Naive thymus-derived CD4-positive, alpha-beta T cell (primary cell): ENCODE data around the gene TMEM53. TPM values are rescaled to one million over a fixed set of nuclear protein-coding genes. Genes with fewer than 3 reads are reported as not detected.
A peak's percentile ranks its signal among the peaks of the same experiment; 100 is the strongest.
"Not testable (repeated sequence)": the region's sequence is repeated elsewhere in the genome, so short reads cannot be mapped to it uniquely, and the experiment has no call there.

ENCODE experiments used
- ATAC-seq: fragments of 150-1000 bp; cut with Tn5 transposase; 2 replicates; pipeline ENCODE4 v1.10.0; 2021; ENCODE audit warnings: mild to moderate bottlenecking, moderate library complexity
- CTCF ChIA-PET: fragments of 350-600 bp; sonication (Branson Sonifier 250); formaldehyde crosslinking; loops from one replicate; lab custom pipeline; 2021; ENCODE audit warnings: antibody characterized with exemption; lab: Charles Lee
- POLR2A ChIA-PET: fragments of 350-600 bp; sonication (Branson Sonifier 250); formaldehyde crosslinking; loops from one replicate; lab custom pipeline; 2021; ENCODE audit warnings: antibody characterized with exemption, inconsistent platforms; lab: Charles Lee
- DNase-seq, 9 donors: peaks; one replicate each; pipeline versions ENCODE4 v3.0.0 to v3.0.0-alpha.2; 2020 to 2022; ENCODE audit warnings: mixed read lengths in 1 of 9
- H3K27ac ChIP-seq: one replicate; pipeline ENCODE4 v1.7.0; 2013; ENCODE audit warnings: mild to moderate bottlenecking, low read depth, low read length, moderate library complexity
- H3K27me3 ChIP-seq, 2 donors: one replicate each; pipeline ENCODE4 v1.7.0; 2013; ENCODE audit warnings: low read length in 2 of 2, mild to moderate bottlenecking in 2 of 2, moderate library complexity in 2 of 2; ENCODE audit not compliant: control insufficient read depth in 2 of 2, insufficient read depth in 2 of 2
- H3K36me3 ChIP-seq, 3 experiments: 1 replicate in 2 of 3; 2 replicates in 1 of 3; pipeline ENCODE4 v1.7.0; 2013; ENCODE audit warnings: low read length in 3 of 3, mild to moderate bottlenecking in 3 of 3, moderate library complexity in 1 of 3; ENCODE audit not compliant: insufficient read depth in 3 of 3, control insufficient read depth in 2 of 3
- H3K4me1 ChIP-seq, 2 donors: one replicate each; pipeline ENCODE4 v1.7.0; 2013; ENCODE audit warnings: low read length in 2 of 2, mild to moderate bottlenecking in 2 of 2, moderate library complexity in 1 of 2; ENCODE audit not compliant: control insufficient read depth in 2 of 2, insufficient read depth in 2 of 2
- H3K4me3 ChIP-seq: 2 replicates; pipeline ENCODE4 v1.7.0; 2013; ENCODE audit warnings: mild to moderate bottlenecking, low read length
- H3K9me3 ChIP-seq, 3 experiments: 1 replicate in 2 of 3; 2 replicates in 1 of 3; pipeline ENCODE4 v1.7.0; 2013; ENCODE audit warnings: low read length in 3 of 3; ENCODE audit not compliant: control insufficient read depth in 2 of 3
- H3K27ac Mint-ChIP-seq, 9 donors: one replicate each; pipeline ENCODE4 v1.8.0; 2020 to 2022; ENCODE audit warnings: mixed read lengths in 9 of 9, mild to moderate bottlenecking in 8 of 9, moderate library complexity in 5 of 9, inconsistent platforms in 2 of 9
- H3K27me3 Mint-ChIP-seq, 5 donors: one replicate each; pipeline ENCODE4 v1.8.0; 2021 to 2022; ENCODE audit warnings: mixed read lengths in 5 of 5, mild to moderate bottlenecking in 1 of 5
- H3K36me3 Mint-ChIP-seq, 5 donors: one replicate each; pipeline ENCODE4 v1.8.0; 2020 to 2022; ENCODE audit warnings: mixed read lengths in 5 of 5, mild to moderate bottlenecking in 3 of 5, inconsistent platforms in 1 of 5
- H3K4me1 Mint-ChIP-seq, 7 donors: one replicate each; pipeline ENCODE4 v1.8.0; 2020 to 2022; ENCODE audit warnings: mixed read lengths in 7 of 7, mild to moderate bottlenecking in 3 of 7, inconsistent platforms in 1 of 7
- H3K4me3 Mint-ChIP-seq, 10 donors: one replicate each; pipeline ENCODE4 v1.8.0; 2020 to 2022; ENCODE audit warnings: mild to moderate bottlenecking in 10 of 10, mixed read lengths in 10 of 10, moderate library complexity in 6 of 10, inconsistent platforms in 2 of 10
- H3K9me3 Mint-ChIP-seq, 11 donors: one replicate each; pipeline ENCODE4 v1.8.0; 2020 to 2022; ENCODE audit warnings: mixed read lengths in 11 of 11, mild to moderate bottlenecking in 4 of 11, inconsistent platforms in 1 of 11, moderate library complexity in 1 of 11
- intact Hi-C, 2 donors: fragments of 100-400 bp; cut with micrococcal nuclease; formaldehyde crosslinking; loops; one replicate each; pipeline ENCODE4 v1.15.1; 2023
- polyA plus RNA-seq, 2 donors: library from polyadenylated mRNA; unstranded; fragments of 300-500 nt; fragmentation: Illumina TruSeq; gene quantifications; one replicate each; pipeline ENCODE4 v1.2.3, GENCODE V29; 2021
- total RNA-seq, 6 experiments: library from RNA in 5 of 6; stranded (reverse) in 5 of 6; gene quantifications; 1 replicate in 5 of 6; 2 replicates in 1 of 6; pipeline ENCODE4 v1.2.3 and lab custom pipeline; 2021 to 2026

TMEM53 gene
- total and polyA plus RNA-seq, 7 experiments from 2014 or later, result 1.6 to 3.5 (median 2.9) TPM

- Mint-ChIP-seq H3K27me3 (peaks cover 0 to 4% (median 0%) of the 10 kb centered on the region in 5 donors), H3K27ac (peak overlapping the region in 1 of 9 donors; percentile 38), H3K36me3 (peaks cover 0 to 3% (median 0%) of the 10 kb centered on the region in 5 donors), H3K4me3 (no peak overlapping the region), H3K4me1 (peaks cover 6 to 15% (median 12%) of the 10 kb centered on the region in 7 donors), H3K9me3 (peaks cover 0 to 1% (median 0%) of the 10 kb centered on the region in 11 donors)
- ATAC-seq, result no peak
- Histone ChIP-seq H3K9me3 (no peaks in the 10 kb centered on the region), H3K27ac (no peak overlapping the region), H3K4me3 (no peak overlapping the region), H3K36me3 (no peaks in the 10 kb centered on the region), H3K4me1 (peaks cover 0 to 8% of the 10 kb centered on the region in 2 donors), H3K27me3 (no peaks in the 10 kb centered on the region)
- DNase-seq, result no peak
- intact Hi-C loops, result no loop called here
- CTCF ChIA-PET, result interaction anchor here (1.1 to 2.3 kb wide), 3 partner anchors 9 to 13 kb away, joined by 3 to 8 read pairs (median 3); no protein-coding TSS in a partner anchor
- POLR2A ChIA-PET, result interaction anchor here (1.1 to 2.2 kb wide), 4 partner anchors 10 to 69 kb away, joined by 3 to 14 read pairs (median 4); partner anchors contain the start of genes RNU5D-1 and RPS8
Observed at GRCh38 chr1:44705938-44706337, 31.7 kb upstream of the TMEM53 start.

GRCh38 chr1:44705470-44705869 is 31.2 kb upstream of the TMEM53 start:
- Mint-ChIP-seq H3K27ac (peak overlapping the region in 1 of 9 donors; percentile 74), H3K4me1 (peaks cover 6 to 15% (median 12%) of the 10 kb centered on the region in 7 donors), H3K36me3 (peaks cover 0 to 3% (median 0%) of the 10 kb centered on the region in 5 donors), H3K4me3 (no peak overlapping the region), H3K27me3 (no peaks in the 10 kb centered on the region), H3K9me3 (peaks cover 0 to 1% (median 0%) of the 10 kb centered on the region in 11 donors)
- no peak overlapping the region for H3K27ac ChIP-seq
- ChIA-PET POLR2A (interaction anchor here (1.1 to 2.2 kb wide), 3 partner anchors 9 to 25 kb away, joined by 3 to 14 read pairs (median 4); partner anchors contain the start of gene RNU5D-1), CTCF (interaction anchor here (2.3 kb wide), 1 partner anchor 8 kb away, joined by 8 read pairs; no protein-coding TSS in a partner anchor)
- H3K9me3 ChIP-seq, result no peaks in the 10 kb centered on the region
- DNase-seq, result no peak
- no peak for ATAC-seq
- intact Hi-C loops, result no loop called here
- no peaks in the 10 kb centered on the region for H3K27me3 ChIP-seq
- peaks cover 0 to 8% of the 10 kb centered on the region in 2 donors for H3K4me1 ChIP-seq
- no peaks in the 10 kb centered on the region for H3K36me3 ChIP-seq
- H3K4me3 ChIP-seq, result no peak overlapping the region

- Mint-ChIP-seq H3K4me3 (no peak overlapping the region), H3K27me3 (no peaks in the 10 kb centered on the region), H3K27ac (no peak overlapping the region), H3K36me3 (peaks cover 0 to 3% (median 0%) of the 10 kb centered on the region in 5 donors), H3K4me1 (peaks cover 9 to 15% (median 15%) of the 10 kb centered on the region in 7 donors), H3K9me3 (no peaks in the 10 kb centered on the region)
- Histone ChIP-seq H3K27me3 (no peaks in the 10 kb centered on the region), H3K9me3 (no peaks in the 10 kb centered on the region), H3K27ac (no peak overlapping the region), H3K36me3 (no peaks in the 10 kb centered on the region), H3K4me3 (no peak overlapping the region), H3K4me1 (peaks cover 6 to 13% of the 10 kb centered on the region in 2 donors)
- POLR2A ChIA-PET, result no interaction called here
- no peak for ATAC-seq
- CTCF ChIA-PET, result interaction anchor here (0.6 kb wide), 1 partner anchor 28 kb away, joined by 3 read pairs; no protein-coding TSS in a partner anchor
- intact Hi-C loops, result no loop called here
- DNase-seq, result no peak
Observed at GRCh38 chr1:44701141-44701573, 26.9 kb upstream of the TMEM53 start.

- DNase-seq (no peak), ATAC-seq (no peak)
- no peak overlapping the region for H3K4me3 Mint-ChIP-seq
- no peak overlapping the region for H3K27ac Mint-ChIP-seq
- no peak overlapping the region for H3K27ac ChIP-seq
- H3K36me3 Mint-ChIP-seq, result peaks cover 0 to 3% (median 0%) of the 10 kb centered on the region in 5 donors
- no peak overlapping the region for H3K4me3 ChIP-seq
- peaks cover 13 to 21% (median 17%) of the 10 kb centered on the region in 7 donors for H3K4me1 Mint-ChIP-seq
- ChIA-PET POLR2A (no interaction called here), CTCF (interaction anchor here (0.6 to 0.7 kb wide), 2 partner anchors 22 to 28 kb away, joined by 3 read pairs; no protein-coding TSS in a partner anchor)
- peaks cover 6 to 15% of the 10 kb centered on the region in 2 donors for H3K4me1 ChIP-seq
- H3K27me3 ChIP-seq, result no peaks in the 10 kb centered on the region
- H3K36me3 ChIP-seq, result no peaks in the 10 kb centered on the region
- no peaks in the 10 kb centered on the region for H3K9me3 ChIP-seq
- H3K9me3 Mint-ChIP-seq, result no peaks in the 10 kb centered on the region
- intact Hi-C loops, result no loop called here
- no peaks in the 10 kb centered on the region for H3K27me3 Mint-ChIP-seq
Observed at GRCh38 chr1:44700573-44700972, 26.3 kb upstream of the TMEM53 start.

DNA sequence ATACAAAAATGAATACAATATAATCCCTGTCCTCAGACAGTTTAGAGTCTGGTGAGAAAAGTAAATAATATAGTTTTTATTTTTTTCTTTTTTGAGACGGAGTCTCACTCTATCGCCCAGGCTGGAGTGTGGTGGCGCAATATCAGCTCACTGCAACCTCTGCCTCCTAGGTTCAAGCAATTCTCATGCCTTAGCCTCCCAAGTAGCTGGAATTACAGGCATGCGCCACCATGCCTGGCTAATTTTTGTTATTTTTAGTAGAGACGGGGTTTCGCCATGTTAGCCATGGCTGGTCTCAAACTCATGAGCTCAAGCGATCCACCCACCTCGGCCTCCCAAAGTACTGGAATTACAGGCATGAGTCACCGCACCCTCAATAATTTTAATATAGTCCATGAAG is 25.1 kb upstream of the TMEM53 start:
- peaks cover 13 to 26% (median 17%) of the 10 kb centered on the region in 7 donors for H3K4me1 Mint-ChIP-seq
- CTCF ChIA-PET, H3K27me3 ChIP-seq, H3K36me3 Mint-ChIP-seq, ATAC-seq, DNase-seq, H3K27ac ChIP-seq, H3K4me3 ChIP-seq, H3K9me3 Mint-ChIP-seq, POLR2A ChIA-PET, H3K9me3 ChIP-seq, H3K27ac Mint-ChIP-seq, intact Hi-C loops, H3K27me3 Mint-ChIP-seq, H3K4me3 Mint-ChIP-seq, H3K36me3 ChIP-seq: not testable (repeated sequence)
- peaks cover 6 to 15% of the 10 kb centered on the region in 2 donors for H3K4me1 ChIP-seq

DNA sequence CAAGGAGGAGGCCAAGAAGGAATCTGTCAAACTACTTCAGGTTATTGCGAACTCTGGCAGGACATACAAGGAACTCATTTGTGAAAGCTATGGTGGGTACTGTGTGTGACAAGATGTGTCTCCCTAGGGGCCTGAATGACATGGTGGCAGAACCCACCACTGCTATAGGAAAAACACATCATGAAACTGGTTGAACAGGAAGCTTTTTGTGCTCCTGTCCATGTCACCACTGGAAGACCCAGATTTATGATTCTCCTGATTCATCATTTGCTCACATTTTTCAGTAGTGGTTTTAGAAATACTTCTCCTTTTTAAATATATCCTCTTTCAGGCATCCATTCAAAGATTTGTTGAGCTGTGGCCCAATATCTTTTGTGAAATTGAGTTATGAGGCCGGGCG is 23.9 kb upstream of the TMEM53 start:
- DNase-seq (no peak), ATAC-seq (peak; percentile 30)
- peaks cover 0 to 3% (median 0%) of the 10 kb centered on the region in 5 donors for H3K36me3 Mint-ChIP-seq
- H3K27ac Mint-ChIP-seq, result peak overlapping the region in 1 of 9 donors; percentile 81
- H3K4me1 Mint-ChIP-seq, result peaks cover 15 to 26% (median 17%) of the 10 kb centered on the region in 7 donors
- no peaks in the 10 kb centered on the region for H3K36me3 ChIP-seq
- CTCF ChIA-PET, result interaction anchor here (0.6 kb wide), 1 partner anchor 1596 kb away, joined by 4 read pairs; no protein-coding TSS in a partner anchor
- no peaks in the 10 kb centered on the region for H3K27me3 ChIP-seq
- H3K4me1 ChIP-seq, result peaks cover 6 to 15% of the 10 kb centered on the region in 2 donors
- H3K27me3 Mint-ChIP-seq, result no peaks in the 10 kb centered on the region
- H3K4me3 ChIP-seq, result no peak overlapping the region
- no peaks in the 10 kb centered on the region for H3K9me3 ChIP-seq
- POLR2A ChIA-PET, result interaction anchor here (0.9 to 3.0 kb wide), 3 partner anchors 10 to 24 kb away, joined by 3 to 15 read pairs (median 15); partner anchors contain the start of genes ARMH1 and TMEM53
- H3K4me3 Mint-ChIP-seq, result no peak overlapping the region
- intact Hi-C loops, result no loop called here
- no peak overlapping the region for H3K27ac ChIP-seq
- H3K9me3 Mint-ChIP-seq, result no peaks in the 10 kb centered on the region
